HEK293 (cell line): Measurements from ENCODE around the gene PARD3.

Experiments
- BCL11A ChIP-seq: fragments of 450-650 bp; formaldehyde crosslinking; IDR thresholded peaks from 2 replicates; pipeline ENCODE4 v1.5.1; 2016; ENCODE audit warnings: low read depth, missing biosample characterization, missing genetic modification characterization
- GLI2 ChIP-seq: fragments of 450-650 bp; formaldehyde crosslinking; IDR thresholded peaks from 2 replicates; pipeline ENCODE4; 2017; ENCODE audit warnings: missing biosample characterization, missing genetic modification characterization, low read depth, borderline replicate concordance
- KLF8 ChIP-seq: fragments of 450-650 bp; formaldehyde crosslinking; IDR thresholded peaks from 2 replicates; pipeline ENCODE4 v1.5.1; 2016; ENCODE audit warnings: missing biosample characterization, missing genetic modification characterization
- MEIS1 ChIP-seq: sonication (generic); formaldehyde crosslinking; IDR thresholded peaks from 2 replicates; pipeline ENCODE4 v1.8.1; 2022; ENCODE audit warnings: missing genetic modification reagents, mild to moderate bottlenecking, borderline replicate concordance
- MYNN ChIP-seq: fragments of 450-650 bp; formaldehyde crosslinking; IDR thresholded peaks from 2 replicates; pipeline ENCODE4 v1.5.1; 2016; ENCODE audit warnings: missing biosample characterization, missing genetic modification characterization, borderline replicate concordance
- OSR2 ChIP-seq: fragments of 450-650 bp; formaldehyde crosslinking; IDR thresholded peaks from 2 replicates; pipeline ENCODE4 v1.5.1; 2016; ENCODE audit warnings: missing biosample characterization, missing genetic modification characterization
- PRDM1 ChIP-seq: fragments of 450-650 bp; formaldehyde crosslinking; IDR thresholded peaks from 2 replicates; pipeline ENCODE4; 2016; ENCODE audit warnings: missing biosample characterization, missing genetic modification characterization
- SALL2 ChIP-seq: fragments of 450-650 bp; formaldehyde crosslinking; IDR thresholded peaks from 2 replicates; pipeline ENCODE4 v1.5.0; 2017; ENCODE audit warnings: missing biosample characterization, mild to moderate bottlenecking, missing genetic modification characterization, borderline replicate concordance
- SP2 ChIP-seq: fragments of 450-650 bp; formaldehyde crosslinking; IDR thresholded peaks from 2 replicates; pipeline ENCODE4 v1.5.1; 2016; ENCODE audit warnings: missing biosample characterization, missing genetic modification characterization
- TRIM28 ChIP-seq: IDR thresholded peaks from 2 replicates; pipeline ENCODE4 v1.6.1; 2011; ENCODE audit warnings: low read length, control low read depth, borderline replicate concordance
- ZBTB20 ChIP-seq: fragments of 450-650 bp; formaldehyde crosslinking; IDR thresholded peaks from 2 replicates; pipeline ENCODE4 v1.5.1; 2016; ENCODE audit warnings: missing biosample characterization, missing genetic modification characterization
- ZIC2 ChIP-seq: fragments of 450-650 bp; formaldehyde crosslinking; IDR thresholded peaks from 2 replicates; pipeline ENCODE4 v1.5.1; 2016; ENCODE audit warnings: missing biosample characterization, missing genetic modification characterization
- ZNF174 ChIP-seq: fragments of 450-650 bp; formaldehyde crosslinking; IDR thresholded peaks from 2 replicates; pipeline ENCODE4 v1.5.0; 2017; ENCODE audit warnings: missing biosample characterization, mild to moderate bottlenecking, missing genetic modification characterization
- ZNF214 ChIP-seq: fragments of 450-650 bp; formaldehyde crosslinking; IDR thresholded peaks from 2 replicates; pipeline ENCODE4 v1.5.1; 2017; ENCODE audit warnings: missing biosample characterization, mild to moderate bottlenecking, missing genetic modification characterization, borderline replicate concordance
- ZNF24 ChIP-seq: fragments of 450-650 bp; formaldehyde crosslinking; IDR thresholded peaks from 2 replicates; pipeline ENCODE4 v1.5.1; 2016; ENCODE audit warnings: missing biosample characterization, missing genetic modification characterization
- ZNF354C ChIP-seq: fragments of 450-650 bp; formaldehyde crosslinking; IDR thresholded peaks from 2 replicates; pipeline ENCODE4 v1.5.1; 2016; ENCODE audit warnings: missing biosample characterization, missing genetic modification characterization, low read depth, borderline replicate concordance
- ZNF416 ChIP-seq: fragments of 450-650 bp; formaldehyde crosslinking; IDR thresholded peaks from 2 replicates; pipeline ENCODE4 v1.5.1; 2016; ENCODE audit warnings: missing biosample characterization, missing genetic modification characterization
- ZNF561 ChIP-seq: fragments of 450-650 bp; IDR thresholded peaks from 2 replicates; pipeline ENCODE4 v1.5.1; 2018; ENCODE audit warnings: missing biosample characterization, missing genetic modification characterization, borderline replicate concordance
- ZNF571 ChIP-seq: fragments of 450-650 bp; formaldehyde crosslinking; IDR thresholded peaks from 2 replicates; pipeline ENCODE4 v1.5.0; 2017; ENCODE audit warnings: missing biosample characterization, missing genetic modification characterization
- ZNF654 ChIP-seq: fragments of 450-650 bp; formaldehyde crosslinking; IDR thresholded peaks from 2 replicates; pipeline ENCODE4 v1.5.1; 2016; ENCODE audit warnings: low read depth, missing biosample characterization, missing genetic modification characterization
- ZSCAN30 ChIP-seq: fragments of 450-650 bp; IDR thresholded peaks from 2 replicates; pipeline ENCODE4 v1.5.1; 2018; ENCODE audit warnings: missing biosample characterization, mild to moderate bottlenecking, missing genetic modification characterization, moderate library complexity
- TF ChIP-seq, protein P1 (sequence below): fragments of 450-650 bp; IDR thresholded peaks from 2 replicates; pipeline ENCODE4 v1.5.1; 2018; ENCODE audit warnings: missing biosample characterization, mild to moderate bottlenecking, missing genetic modification characterization
- TF ChIP-seq, protein P2 (sequence below): fragments of 450-650 bp; formaldehyde crosslinking; IDR thresholded peaks from 2 replicates; pipeline ENCODE4 v1.5.1; 2016; ENCODE audit warnings: missing biosample characterization, missing genetic modification characterization, borderline replicate concordance
- TF ChIP-seq, protein P3 (sequence below): fragments of 450-650 bp; formaldehyde crosslinking; IDR thresholded peaks from 2 replicates; pipeline ENCODE4 v1.5.1; 2017; ENCODE audit warnings: missing biosample characterization, missing genetic modification characterization
- TF ChIP-seq, protein P4 (sequence below): fragments of 450-650 bp; formaldehyde crosslinking; IDR thresholded peaks from 2 replicates; pipeline ENCODE4 v1.5.1; 2016; ENCODE audit warnings: missing biosample characterization, missing genetic modification characterization
- TF ChIP-seq, protein P5 (sequence below): fragments of 450-650 bp; formaldehyde crosslinking; IDR thresholded peaks from 2 replicates; pipeline ENCODE4 v1.5.1; 2016; ENCODE audit warnings: missing biosample characterization, missing genetic modification characterization, borderline replicate concordance
- TF ChIP-seq, protein P6 (sequence below): fragments of 450-650 bp; formaldehyde crosslinking; IDR thresholded peaks from 2 replicates; pipeline ENCODE4 v1.5.1; 2016; ENCODE audit warnings: missing biosample characterization, missing genetic modification characterization

PARD3 gene

DNA sequence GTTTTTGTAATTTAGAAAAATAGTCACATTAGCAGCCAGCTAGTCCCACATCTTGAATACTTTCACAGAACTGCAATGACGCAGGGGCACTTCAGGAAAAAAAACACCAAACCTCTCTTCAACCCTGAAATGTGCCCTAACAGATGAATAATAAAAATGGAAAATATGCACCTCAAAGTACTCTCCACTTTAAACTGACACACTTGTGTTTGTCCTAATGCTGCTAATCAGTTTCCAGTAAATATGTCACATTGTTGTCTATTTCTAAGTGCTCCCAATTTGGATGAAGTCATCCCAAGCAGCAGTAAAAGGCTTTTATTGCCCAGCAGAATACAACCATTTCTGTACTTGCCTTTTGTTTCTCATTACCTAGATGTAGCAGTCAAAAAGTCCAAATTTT, 86.7 kb downstream of the PARD3 start (continued):
- no peak for TF ChIP-seq SALL2 (tag by site-specific recombination)
- TF ChIP-seq, protein P1, sequence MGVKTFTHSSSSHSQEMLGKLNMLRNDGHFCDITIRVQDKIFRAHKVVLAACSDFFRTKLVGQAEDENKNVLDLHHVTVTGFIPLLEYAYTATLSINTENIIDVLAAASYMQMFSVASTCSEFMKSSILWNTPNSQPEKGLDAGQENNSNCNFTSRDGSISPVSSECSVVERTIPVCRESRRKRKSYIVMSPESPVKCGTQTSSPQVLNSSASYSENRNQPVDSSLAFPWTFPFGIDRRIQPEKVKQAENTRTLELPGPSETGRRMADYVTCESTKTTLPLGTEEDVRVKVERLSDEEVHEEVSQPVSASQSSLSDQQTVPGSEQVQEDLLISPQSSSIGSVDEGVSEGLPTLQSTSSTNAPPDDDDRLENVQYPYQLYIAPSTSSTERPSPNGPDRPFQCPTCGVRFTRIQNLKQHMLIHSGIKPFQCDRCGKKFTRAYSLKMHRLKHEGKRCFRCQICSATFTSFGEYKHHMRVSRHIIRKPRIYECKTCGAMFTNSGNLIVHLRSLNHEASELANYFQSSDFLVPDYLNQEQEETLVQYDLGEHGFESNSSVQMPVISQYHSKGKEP (tag by site-specific recombination): peak; percentile 70
- no peak for TF ChIP-seq KLF8
- no peak for TF ChIP-seq ZNF354C
- TF ChIP-seq ZNF416: no peak
- TF ChIP-seq, protein P2, sequence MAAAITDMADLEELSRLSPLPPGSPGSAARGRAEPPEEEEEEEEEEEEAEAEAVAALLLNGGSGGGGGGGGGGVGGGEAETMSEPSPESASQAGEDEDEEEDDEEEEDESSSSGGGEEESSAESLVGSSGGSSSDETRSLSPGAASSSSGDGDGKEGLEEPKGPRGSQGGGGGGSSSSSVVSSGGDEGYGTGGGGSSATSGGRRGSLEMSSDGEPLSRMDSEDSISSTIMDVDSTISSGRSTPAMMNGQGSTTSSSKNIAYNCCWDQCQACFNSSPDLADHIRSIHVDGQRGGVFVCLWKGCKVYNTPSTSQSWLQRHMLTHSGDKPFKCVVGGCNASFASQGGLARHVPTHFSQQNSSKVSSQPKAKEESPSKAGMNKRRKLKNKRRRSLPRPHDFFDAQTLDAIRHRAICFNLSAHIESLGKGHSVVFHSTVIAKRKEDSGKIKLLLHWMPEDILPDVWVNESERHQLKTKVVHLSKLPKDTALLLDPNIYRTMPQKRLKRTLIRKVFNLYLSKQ: no peak
- TF ChIP-seq ZNF571: no peak
- TF ChIP-seq OSR2: peak; percentile 89
- no peak for TF ChIP-seq ZIC2 (tag by site-specific recombination)
- TF ChIP-seq ZNF214 (tag by site-specific recombination): no peak
- peak; percentile 77; the same call in 1 of the 2 replicates for TF ChIP-seq BCL11A (tag by site-specific recombination)
- TF ChIP-seq MYNN: peak; percentile 59; the same call in 1 of the 2 replicates
- 0 out of 2 replicates have a peak, but pooled peaks have one; percentile 2 for TF ChIP-seq ZNF654
- peak; percentile 64 for TF ChIP-seq PRDM1
- no peak for TF ChIP-seq ZNF174 (tag by site-specific recombination)
- TF ChIP-seq, protein P3, sequence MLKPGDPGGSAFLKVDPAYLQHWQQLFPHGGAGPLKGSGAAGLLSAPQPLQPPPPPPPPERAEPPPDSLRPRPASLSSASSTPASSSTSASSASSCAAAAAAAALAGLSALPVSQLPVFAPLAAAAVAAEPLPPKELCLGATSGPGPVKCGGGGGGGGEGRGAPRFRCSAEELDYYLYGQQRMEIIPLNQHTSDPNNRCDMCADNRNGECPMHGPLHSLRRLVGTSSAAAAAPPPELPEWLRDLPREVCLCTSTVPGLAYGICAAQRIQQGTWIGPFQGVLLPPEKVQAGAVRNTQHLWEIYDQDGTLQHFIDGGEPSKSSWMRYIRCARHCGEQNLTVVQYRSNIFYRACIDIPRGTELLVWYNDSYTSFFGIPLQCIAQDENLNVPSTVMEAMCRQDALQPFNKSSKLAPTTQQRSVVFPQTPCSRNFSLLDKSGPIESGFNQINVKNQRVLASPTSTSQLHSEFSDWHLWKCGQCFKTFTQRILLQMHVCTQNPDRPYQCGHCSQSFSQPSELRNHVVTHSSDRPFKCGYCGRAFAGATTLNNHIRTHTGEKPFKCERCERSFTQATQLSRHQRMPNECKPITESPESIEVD (tag by site-specific recombination): peak; percentile 99
- TF ChIP-seq TRIM28: no peak
- peak; percentile 77 for TF ChIP-seq GLI2 (tag by site-specific recombination)
- TF ChIP-seq ZNF24: peak; percentile 68; the same call in 1 of the 2 replicates
- TF ChIP-seq, protein P4, sequence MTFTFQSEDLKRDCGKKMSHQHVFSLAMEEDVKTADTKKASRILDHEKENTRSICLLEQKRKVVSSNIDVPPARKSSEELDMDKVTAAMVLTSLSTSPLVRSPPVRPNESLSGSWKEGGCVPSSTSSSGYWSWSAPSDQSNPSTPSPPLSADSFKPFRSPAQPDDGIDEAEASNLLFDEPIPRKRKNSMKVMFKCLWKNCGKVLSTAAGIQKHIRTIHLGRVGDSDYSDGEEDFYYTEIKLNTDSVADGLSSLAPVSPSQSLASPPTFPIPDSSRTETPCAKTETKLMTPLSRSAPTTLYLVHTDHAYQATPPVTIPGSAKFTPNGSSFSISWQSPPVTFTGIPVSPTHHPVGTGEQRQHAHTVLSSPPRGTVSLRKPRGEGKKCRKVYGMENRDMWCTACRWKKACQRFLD (tag by site-specific recombination): no peak
- TF ChIP-seq MEIS1: no peak
- TF ChIP-seq ZSCAN30 (tag by site-specific recombination): peak; percentile 61
- TF ChIP-seq, protein P5, sequence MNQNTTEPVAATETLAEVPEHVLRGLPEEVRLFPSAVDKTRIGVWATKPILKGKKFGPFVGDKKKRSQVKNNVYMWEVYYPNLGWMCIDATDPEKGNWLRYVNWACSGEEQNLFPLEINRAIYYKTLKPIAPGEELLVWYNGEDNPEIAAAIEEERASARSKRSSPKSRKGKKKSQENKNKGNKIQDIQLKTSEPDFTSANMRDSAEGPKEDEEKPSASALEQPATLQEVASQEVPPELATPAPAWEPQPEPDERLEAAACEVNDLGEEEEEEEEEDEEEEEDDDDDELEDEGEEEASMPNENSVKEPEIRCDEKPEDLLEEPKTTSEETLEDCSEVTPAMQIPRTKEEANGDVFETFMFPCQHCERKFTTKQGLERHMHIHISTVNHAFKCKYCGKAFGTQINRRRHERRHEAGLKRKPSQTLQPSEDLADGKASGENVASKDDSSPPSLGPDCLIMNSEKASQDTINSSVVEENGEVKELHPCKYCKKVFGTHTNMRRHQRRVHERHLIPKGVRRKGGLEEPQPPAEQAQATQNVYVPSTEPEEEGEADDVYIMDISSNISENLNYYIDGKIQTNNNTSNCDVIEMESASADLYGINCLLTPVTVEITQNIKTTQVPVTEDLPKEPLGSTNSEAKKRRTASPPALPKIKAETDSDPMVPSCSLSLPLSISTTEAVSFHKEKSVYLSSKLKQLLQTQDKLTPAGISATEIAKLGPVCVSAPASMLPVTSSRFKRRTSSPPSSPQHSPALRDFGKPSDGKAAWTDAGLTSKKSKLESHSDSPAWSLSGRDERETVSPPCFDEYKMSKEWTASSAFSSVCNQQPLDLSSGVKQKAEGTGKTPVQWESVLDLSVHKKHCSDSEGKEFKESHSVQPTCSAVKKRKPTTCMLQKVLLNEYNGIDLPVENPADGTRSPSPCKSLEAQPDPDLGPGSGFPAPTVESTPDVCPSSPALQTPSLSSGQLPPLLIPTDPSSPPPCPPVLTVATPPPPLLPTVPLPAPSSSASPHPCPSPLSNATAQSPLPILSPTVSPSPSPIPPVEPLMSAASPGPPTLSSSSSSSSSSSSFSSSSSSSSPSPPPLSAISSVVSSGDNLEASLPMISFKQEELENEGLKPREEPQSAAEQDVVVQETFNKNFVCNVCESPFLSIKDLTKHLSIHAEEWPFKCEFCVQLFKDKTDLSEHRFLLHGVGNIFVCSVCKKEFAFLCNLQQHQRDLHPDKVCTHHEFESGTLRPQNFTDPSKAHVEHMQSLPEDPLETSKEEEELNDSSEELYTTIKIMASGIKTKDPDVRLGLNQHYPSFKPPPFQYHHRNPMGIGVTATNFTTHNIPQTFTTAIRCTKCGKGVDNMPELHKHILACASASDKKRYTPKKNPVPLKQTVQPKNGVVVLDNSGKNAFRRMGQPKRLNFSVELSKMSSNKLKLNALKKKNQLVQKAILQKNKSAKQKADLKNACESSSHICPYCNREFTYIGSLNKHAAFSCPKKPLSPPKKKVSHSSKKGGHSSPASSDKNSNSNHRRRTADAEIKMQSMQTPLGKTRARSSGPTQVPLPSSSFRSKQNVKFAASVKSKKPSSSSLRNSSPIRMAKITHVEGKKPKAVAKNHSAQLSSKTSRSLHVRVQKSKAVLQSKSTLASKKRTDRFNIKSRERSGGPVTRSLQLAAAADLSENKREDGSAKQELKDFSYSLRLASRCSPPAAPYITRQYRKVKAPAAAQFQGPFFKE (tag by site-specific recombination): no peak
- TF ChIP-seq, protein P6, sequence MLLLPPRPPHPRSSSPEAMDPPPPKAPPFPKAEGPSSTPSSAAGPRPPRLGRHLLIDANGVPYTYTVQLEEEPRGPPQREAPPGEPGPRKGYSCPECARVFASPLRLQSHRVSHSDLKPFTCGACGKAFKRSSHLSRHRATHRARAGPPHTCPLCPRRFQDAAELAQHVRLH (tag by site-specific recombination): peak; percentile 52
- TF ChIP-seq ZNF561: no peak
- peak; percentile 19 for TF ChIP-seq ZBTB20 (tag by site-specific recombination)
- TF ChIP-seq SP2: no peak
